Breast epithelium (tissue), 3 donors: ENCODE measurements around the gene HHLA2.
"Not testable (repeated sequence)": the region's sequence is repeated elsewhere in the genome, so short reads cannot be mapped to it uniquely, and the experiment has no call there.

Source experiments
- POLR2A ChIP-seq: fragments of 450-650 bp; IDR thresholded peaks from one replicate; pipeline ENCODE4 v1.6.1; 2016; ENCODE audit warnings: antibody characterized with exemption, mild to moderate bottlenecking, moderate library complexity
- POLR2AphosphoS5 ChIP-seq, 3 donors: sonication (generic); formaldehyde crosslinking; IDR thresholded peaks; one replicate each; pipeline ENCODE4 v1.6.1; 2017; ENCODE audit warnings: antibody characterized with exemption in 3 of 3
- TF ChIP-seq, protein P1 (sequence below), 3 donors: fragments of 450-650 bp; IDR thresholded peaks; one replicate each; pipeline ENCODE4 v1.5.1; 2016 to 2017; ENCODE audit warnings: antibody characterized with exemption in 3 of 3, mild to moderate bottlenecking in 3 of 3, moderate library complexity in 3 of 3

GRCh38 chr3:108279066-108279465 is 17.3 kb upstream of the HHLA2 start:
- TF ChIP-seq POLR2A; POLR2AphosphoS5 (IDR thresholded peaks at IDR 0.05): not testable (repeated sequence)
- TF ChIP-seq, protein P1, sequence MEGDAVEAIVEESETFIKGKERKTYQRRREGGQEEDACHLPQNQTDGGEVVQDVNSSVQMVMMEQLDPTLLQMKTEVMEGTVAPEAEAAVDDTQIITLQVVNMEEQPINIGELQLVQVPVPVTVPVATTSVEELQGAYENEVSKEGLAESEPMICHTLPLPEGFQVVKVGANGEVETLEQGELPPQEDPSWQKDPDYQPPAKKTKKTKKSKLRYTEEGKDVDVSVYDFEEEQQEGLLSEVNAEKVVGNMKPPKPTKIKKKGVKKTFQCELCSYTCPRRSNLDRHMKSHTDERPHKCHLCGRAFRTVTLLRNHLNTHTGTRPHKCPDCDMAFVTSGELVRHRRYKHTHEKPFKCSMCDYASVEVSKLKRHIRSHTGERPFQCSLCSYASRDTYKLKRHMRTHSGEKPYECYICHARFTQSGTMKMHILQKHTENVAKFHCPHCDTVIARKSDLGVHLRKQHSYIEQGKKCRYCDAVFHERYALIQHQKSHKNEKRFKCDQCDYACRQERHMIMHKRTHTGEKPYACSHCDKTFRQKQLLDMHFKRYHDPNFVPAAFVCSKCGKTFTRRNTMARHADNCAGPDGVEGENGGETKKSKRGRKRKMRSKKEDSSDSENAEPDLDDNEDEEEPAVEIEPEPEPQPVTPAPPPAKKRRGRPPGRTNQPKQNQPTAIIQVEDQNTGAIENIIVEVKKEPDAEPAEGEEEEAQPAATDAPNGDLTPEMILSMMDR (IDR thresholded peaks at IDR 0.05) = not testable (repeated sequence)
